ENCODE data around the gene TMEM61. TPM values are rescaled to one million over a fixed set of nuclear protein-coding genes. Genes with fewer than 3 reads are reported as not detected.

Gene TMEM61
- total RNA-seq, 1 donor from 2014 or later: not detected

GRCh38 chr1:55039342-55040082 is 59.1 kb downstream of the TMEM61 start, which contains the start of gene PCSK9:
TSS of gene PCSK9 (plus strand) at chr1:55039548. CDS start at chr1:55039838, 290 bp downstream.
- no peaks in the 10 kb centered on the region for H3K36me3 ChIP-seq

DNA sequence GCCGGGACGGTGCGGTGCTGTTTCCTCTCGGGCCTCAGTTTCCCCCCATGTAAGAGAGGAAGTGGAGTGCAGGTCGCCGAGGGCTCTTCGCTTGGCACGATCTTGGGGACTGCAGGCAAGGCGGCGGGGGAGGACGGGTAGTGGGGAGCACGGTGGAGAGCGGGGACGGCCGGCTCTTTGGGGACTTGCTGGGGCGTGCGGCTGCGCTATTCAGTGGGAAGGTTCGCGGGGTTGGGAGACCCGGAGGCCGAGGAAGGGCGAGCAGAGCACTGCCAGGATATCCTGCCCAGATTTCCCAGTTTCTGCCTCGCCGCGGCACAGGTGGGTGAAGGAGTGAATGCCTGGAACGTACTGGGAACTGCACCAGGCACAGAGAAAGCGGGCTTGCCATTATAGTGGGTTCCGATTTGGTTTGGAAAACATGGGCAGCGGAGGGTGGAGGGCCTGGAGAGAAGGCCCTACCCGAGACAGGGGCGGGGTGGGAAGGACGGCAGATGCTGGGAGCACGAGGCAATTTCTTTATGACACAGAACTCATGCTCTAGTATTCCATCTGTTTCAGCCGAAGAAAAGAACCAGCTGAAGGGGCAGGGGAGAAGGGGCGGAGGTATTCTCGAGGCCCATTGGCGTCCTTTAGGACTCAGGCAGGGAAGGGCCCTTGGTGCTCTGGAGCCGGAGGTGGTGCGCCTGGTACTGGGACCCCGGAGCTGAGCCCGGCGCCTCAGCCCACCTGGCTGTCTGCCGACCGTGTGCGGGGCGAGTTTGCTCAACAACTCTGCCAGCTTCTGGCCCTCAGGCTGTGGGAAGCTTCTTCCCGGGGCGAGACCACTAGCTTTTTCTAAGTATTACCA is 59.9 kb downstream of the TMEM61 start:
- Histone ChIP-seq H2AFZ (replicated peaks) (peak overlapping the region; percentile 97), H3K9me3 (ENCODE audit: low read depth) (no peaks in the 10 kb centered on the region), H3K4me3 (peak overlapping the region; percentile 70), H3K36me3 (no peaks in the 10 kb centered on the region), H3K4me2 (peak overlapping the region; percentile 98), H3K27me3 (peaks cover 52% of the 10 kb centered on the region), H3F3A (ENCODE audit: low read depth) (no peaks in the 10 kb centered on the region), H3K9ac (no peak overlapping the region), H4K20me1 (ENCODE audit: low read depth) (peaks cover 14% of the 10 kb centered on the region), H3K27ac (no peak overlapping the region), H3K79me2 (ENCODE audit: low read depth) (peaks cover 14% of the 10 kb centered on the region), H3K4me1 (peaks cover 8% of the 10 kb centered on the region)
- TF ChIP-seq, protein P1, sequence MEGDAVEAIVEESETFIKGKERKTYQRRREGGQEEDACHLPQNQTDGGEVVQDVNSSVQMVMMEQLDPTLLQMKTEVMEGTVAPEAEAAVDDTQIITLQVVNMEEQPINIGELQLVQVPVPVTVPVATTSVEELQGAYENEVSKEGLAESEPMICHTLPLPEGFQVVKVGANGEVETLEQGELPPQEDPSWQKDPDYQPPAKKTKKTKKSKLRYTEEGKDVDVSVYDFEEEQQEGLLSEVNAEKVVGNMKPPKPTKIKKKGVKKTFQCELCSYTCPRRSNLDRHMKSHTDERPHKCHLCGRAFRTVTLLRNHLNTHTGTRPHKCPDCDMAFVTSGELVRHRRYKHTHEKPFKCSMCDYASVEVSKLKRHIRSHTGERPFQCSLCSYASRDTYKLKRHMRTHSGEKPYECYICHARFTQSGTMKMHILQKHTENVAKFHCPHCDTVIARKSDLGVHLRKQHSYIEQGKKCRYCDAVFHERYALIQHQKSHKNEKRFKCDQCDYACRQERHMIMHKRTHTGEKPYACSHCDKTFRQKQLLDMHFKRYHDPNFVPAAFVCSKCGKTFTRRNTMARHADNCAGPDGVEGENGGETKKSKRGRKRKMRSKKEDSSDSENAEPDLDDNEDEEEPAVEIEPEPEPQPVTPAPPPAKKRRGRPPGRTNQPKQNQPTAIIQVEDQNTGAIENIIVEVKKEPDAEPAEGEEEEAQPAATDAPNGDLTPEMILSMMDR (IDR thresholded peaks at IDR 0.05): no peak
- TF ChIP-seq EZH2phosphoT487 (IDR thresholded peaks at IDR 0.05) (peak; percentile 70), EZH2 (IDR thresholded peaks at IDR 0.05) (peak; percentile 77)
- Mint-ChIP-seq H3K36me3 (peaks cover 2% of the 10 kb centered on the region), H3K4me1 (peaks cover 32% of the 10 kb centered on the region), H3K27me3 (ENCODE audit: insufficient read depth, low read depth) (peaks cover 58% of the 10 kb centered on the region), H3K4me3 (peak overlapping the region; percentile 86), H3K27ac (no peak overlapping the region), H3K9me3 (no peaks in the 10 kb centered on the region)
- DNase-seq (ENCODE audit: low spot score): peak; percentile 51

More at GRCh38 chr1:55039342-55040082, 59.1 kb downstream of the TMEM61 start, which contains the start of gene PCSK9:
- Histone ChIP-seq H3K4me3 (peak within 1 kb of the TSS; percentile 70), H3K27ac (no peak within 1 kb of the TSS), H3K27me3 (peaks cover 52% of the 10 kb centered on the region), H3K4me1 (peaks cover 8% of the 10 kb centered on the region), H3K79me2 (ENCODE audit: low read depth) (peaks cover 14% of the 10 kb centered on the region), H3K9me3 (ENCODE audit: low read depth) (no peaks in the 10 kb centered on the region), H3F3A (ENCODE audit: low read depth) (no peaks in the 10 kb centered on the region), H3K4me2 (peak within 1 kb of the TSS; percentile 98), H2AFZ (replicated peaks) (peak within 1 kb of the TSS; percentile 97), H3K9ac (no peak within 1 kb of the TSS), H4K20me1 (ENCODE audit: low read depth) (peaks cover 14% of the 10 kb centered on the region)
- Mint-ChIP-seq H3K4me1 (peaks cover 27% of the 10 kb centered on the region), H3K9me3 (no peaks in the 10 kb centered on the region), H3K4me3 (peak within 1 kb of the TSS; percentile 86), H3K27ac (no peak within 1 kb of the TSS), H3K36me3 (peaks cover 2% of the 10 kb centered on the region), H3K27me3 (ENCODE audit: insufficient read depth, low read depth) (peaks cover 56% of the 10 kb centered on the region)
- DNase-seq (ENCODE audit: low spot score): peak; percentile 73
- peak; percentile 90 for TF ChIP-seq EZH2 (IDR thresholded peaks at IDR 0.05)
- TF ChIP-seq EZH2phosphoT487 (IDR thresholded peaks at IDR 0.05): peak; percentile 81
- TF ChIP-seq, protein P1 (IDR thresholded peaks at IDR 0.05): no peak

DNA sequence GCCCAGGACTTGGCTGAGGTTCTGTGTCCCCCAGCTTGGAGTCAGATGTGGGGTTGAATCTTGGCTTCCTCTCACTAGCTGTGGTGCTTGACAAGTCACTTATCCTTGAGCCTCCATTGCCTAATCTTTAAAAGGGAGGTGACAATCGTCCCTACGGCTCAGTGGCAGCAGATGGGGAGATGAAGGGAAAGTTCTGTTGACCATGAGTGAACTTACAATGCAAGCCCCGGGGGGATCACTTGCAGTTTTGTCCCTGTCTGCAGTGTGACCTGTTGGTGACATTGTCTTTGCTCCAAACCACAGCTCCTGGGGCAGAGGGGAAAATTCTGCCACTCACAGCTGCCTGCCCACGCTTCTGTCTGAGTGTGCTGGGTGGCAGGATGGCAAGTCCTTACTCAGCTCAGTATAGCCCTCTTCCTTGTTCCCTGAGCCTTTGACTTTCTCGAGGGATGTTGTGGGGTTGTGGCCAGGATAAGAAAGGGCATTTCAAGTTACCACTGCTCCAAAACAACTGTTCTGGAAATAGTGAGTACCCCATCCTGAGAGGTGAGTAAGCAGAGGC is 60.6 kb downstream of the TMEM61 start:
- H3K27me3 Mint-ChIP-seq (ENCODE audit: insufficient read depth, low read depth): peaks cover 59% of the 10 kb centered on the region
- Histone ChIP-seq H3K9me3 (ENCODE audit: low read depth) (no peaks in the 10 kb centered on the region), H3K27ac (no peak overlapping the region), H2AFZ (replicated peaks) (peak overlapping the region; percentile 97), H3K27me3 (peaks cover 52% of the 10 kb centered on the region), H3K9ac (no peak overlapping the region), H3K79me2 (ENCODE audit: low read depth) (peaks cover 14% of the 10 kb centered on the region), H3K4me2 (peak overlapping the region; percentile 98), H3K4me1 (peaks cover 8% of the 10 kb centered on the region), H3K4me3 (peak overlapping the region; percentile 70), H3K36me3 (no peaks in the 10 kb centered on the region), H4K20me1 (ENCODE audit: low read depth) (peaks cover 14% of the 10 kb centered on the region), H3F3A (ENCODE audit: low read depth) (no peaks in the 10 kb centered on the region)
- peak overlapping the region; percentile 86 for H3K4me3 Mint-ChIP-seq
- H3K36me3 Mint-ChIP-seq: peaks cover 2% of the 10 kb centered on the region
- TF ChIP-seq, protein P1 (IDR thresholded peaks at IDR 0.05): no peak
- no peak for TF ChIP-seq EZH2 (IDR thresholded peaks at IDR 0.05)
- no peak for TF ChIP-seq EZH2phosphoT487 (IDR thresholded peaks at IDR 0.05)
- DNase-seq (ENCODE audit: low spot score): no peak
- peaks cover 32% of the 10 kb centered on the region for H3K4me1 Mint-ChIP-seq
- H3K9me3 Mint-ChIP-seq: no peaks in the 10 kb centered on the region
- no peak overlapping the region for H3K27ac Mint-ChIP-seq

All from neural progenitor cell (in vitro differentiated cells).